AG08396 (cell line): ENCODE measurements around the gene SLC35E2B.

Source experiments
- DNase-seq: peaks from one replicate; pipeline ENCODE4 v3.0.0; 2012; ENCODE audit warnings: low spot score, mixed read lengths

The SLC35E2B gene

GRCh38 chr1:1623631-1624442, 68.8 kb downstream of the SLC35E2B start:
- DNase-seq, result no peak

GRCh38 chr1:1623181-1623630, 69.4 kb downstream of the SLC35E2B start:
- DNase-seq, result no peak

DNA sequence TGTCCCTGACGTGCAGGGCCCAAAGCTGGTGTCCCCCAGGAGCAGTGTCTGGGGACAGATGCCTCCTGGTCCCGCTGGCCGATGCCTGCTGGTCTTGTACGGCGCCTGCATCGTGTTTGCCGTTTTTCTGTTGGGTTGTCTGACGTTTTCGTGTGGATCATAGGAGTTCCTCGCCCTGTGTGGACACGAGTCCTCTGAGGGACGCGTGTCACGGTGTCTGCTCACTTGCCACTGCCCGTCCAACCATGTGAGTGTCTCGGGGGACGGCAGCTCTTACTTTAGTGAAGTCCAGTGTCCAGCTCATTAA, 69.9 kb downstream of the SLC35E2B start:
- no peak for DNase-seq

DNA sequence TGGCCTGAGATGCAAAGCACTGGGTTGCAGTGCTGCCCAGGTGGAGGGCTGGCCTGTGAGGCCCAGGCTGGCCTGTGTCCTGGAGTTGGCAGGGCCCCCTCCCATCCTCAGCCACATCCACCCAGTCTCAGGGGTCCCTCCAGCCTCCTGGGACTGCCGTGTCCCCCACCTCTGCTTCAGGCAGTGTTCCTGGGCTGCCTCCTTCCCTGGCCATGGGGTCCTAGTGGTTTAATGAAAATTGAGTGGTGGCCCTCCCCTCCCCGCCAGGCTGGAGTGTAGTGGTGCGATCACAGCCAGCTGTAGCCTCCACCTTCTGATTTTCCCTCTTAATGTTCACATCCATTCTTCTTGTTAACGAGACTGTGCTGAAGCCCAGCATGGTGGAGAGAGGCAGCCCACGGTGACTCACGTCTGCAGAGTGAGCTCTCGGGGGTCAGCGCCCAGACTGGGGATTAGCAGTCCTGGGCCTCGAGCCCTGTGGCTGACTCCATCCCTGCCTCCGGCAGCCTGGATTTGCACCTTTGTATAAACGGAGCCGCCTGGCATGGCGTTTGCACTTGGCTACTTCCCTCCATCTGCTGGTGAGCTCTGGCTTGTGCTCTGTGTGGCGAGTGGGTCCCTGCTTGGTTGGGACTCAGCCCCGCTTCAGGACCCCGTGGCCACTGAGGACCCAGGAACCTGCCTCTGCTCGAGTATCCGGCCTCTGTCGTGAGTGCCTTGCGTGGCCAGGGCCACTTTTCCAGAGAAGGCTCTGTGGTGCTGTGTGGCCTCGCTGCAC, 70.4 kb downstream of the SLC35E2B start:
- no peak for DNase-seq

DNA sequence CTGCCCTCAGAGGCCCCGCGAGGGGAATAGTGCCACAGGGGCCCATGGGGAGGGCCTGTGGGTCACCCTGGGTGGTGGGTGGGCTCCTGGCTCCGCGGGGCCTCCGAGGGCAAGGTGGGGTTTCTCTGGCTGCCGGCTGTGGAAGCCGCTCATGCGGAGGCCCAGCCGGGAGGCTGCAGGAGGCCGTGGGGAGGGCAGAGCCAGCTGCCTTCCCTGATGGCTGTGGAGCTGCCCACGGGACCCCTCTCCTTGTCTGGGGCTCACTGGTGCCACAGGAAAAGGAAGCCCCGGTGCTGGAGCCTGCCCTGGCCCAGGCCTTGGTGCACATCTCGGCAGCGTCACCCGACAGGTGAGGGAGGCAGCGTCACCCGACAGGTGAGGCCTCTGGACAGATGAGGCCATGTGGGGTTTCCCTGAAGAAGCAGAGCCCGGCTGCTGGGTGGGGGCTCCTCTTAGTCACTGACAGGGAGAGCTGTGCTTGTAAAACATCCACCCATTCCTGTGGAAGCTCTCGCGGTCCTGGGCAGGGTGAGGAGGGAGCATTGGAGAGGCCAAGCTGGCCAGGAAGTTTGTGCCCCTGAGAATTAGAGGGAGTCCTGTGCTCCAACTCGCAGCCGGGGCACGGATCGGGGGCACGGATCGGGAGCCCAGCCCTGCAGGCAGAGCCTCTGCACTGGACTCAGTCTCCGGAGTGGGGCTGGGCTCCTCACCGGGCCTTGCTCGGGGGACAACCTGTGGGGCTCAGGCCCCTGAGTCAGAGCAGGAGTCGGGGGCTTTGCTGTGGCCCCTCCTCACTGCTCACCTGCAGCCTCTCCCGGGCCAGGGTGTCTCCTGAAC, 71.2 kb downstream of the SLC35E2B start:
- no peak for DNase-seq

- DNase-seq, result no peak
Observed at GRCh38 chr1:1620433-1621139, 72.0 kb downstream of the SLC35E2B start.

- DNase-seq, result no peak
Observed at GRCh38 chr1:1619917-1620361, 72.7 kb downstream of the SLC35E2B start.

DNA sequence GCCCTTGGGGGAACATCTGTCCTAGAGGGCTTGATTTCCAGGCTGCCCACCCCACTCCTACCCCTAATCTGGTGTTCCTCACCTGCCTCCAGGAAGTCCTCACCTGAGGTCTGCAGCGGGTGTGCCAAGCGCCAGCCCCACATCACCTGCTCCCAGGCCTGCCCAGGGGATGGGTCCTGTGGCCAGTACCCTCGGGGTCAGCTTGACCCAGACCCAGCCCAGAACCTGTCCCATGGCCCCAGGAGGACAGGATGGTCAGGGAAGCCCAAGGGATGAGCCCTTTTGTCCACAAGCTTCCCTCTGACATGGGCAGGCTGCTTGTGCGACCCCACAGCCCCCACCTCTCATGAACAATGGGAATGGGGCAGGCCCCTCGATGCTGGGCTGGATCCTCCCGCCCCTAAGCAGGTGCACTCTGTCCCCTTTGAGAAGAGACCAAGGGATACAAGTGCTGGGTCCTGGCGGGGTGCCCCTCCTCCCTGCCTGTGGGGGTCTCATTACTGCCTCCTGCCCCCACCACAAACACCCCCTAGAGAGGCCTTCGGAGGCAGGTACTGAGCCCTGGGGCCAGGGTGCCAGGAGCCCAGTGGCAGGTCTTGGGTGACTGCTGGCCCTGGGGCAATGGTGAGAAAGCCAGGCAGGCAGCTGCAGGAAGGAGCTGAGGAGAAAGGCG, 74.1 kb downstream of the SLC35E2B start:
- no peak for DNase-seq

DNA sequence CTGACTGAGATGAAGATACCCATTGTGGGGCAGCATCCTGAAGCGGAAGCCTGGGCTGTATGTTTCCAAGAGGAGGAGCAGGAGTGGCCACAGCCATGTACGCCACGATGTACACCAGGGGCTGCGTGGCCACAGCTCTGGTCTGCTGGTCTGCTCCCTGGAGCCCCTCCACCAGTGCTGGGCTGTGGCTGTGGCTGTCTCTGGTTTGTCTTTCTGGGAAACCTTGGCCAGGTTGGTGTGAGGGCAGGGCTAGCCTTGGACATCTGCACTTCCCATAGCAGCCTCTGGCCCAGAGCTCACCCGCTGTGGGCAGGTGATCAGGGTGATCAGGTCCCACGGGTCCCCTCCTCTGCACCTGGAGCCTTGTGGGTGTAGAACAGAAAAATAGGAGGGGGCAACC, 74.7 kb downstream of the SLC35E2B start:
- no peak for DNase-seq

DNA sequence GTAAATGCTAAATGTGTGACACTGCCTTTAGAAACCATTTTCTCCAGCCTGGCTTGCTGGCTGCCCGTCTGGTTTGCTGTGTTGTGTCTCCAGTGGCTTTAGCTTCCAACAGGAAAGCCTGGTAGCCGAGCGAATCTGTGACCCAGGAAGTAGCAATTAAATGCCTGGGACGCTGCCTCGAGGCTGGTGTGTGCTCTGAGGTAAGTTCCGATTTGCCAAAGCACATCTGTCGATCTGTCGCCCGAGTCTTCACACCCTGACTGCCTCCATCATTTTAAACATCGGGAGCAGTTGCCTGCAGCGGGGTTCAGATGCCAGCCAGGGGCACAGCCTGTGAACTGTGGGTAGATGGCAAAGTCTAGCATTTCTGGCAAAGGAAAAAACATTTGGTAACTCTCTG, 75.1 kb downstream of the SLC35E2B start:
- no peak for DNase-seq

DNA sequence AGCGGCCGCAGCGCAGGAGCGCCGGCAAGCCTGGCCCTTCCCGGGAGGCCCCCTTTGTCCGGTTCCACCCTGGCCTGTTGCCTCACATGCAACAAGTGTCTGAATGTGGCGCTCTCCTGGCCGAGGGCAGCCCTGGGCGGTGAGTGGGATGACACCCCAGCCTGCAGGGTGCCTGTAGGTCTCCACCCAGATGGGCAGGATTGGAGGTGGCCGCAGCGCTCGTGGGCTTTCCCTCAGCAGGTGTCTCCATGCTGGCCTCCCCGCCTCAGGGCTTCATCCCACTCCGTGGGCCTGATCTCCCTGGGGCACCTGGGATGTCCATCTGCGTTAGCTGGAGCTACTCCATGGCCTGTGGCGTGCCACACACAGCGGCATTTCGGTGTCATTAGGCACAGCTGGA, 75.8 kb downstream of the SLC35E2B start:
- DNase-seq, result no peak

DNA sequence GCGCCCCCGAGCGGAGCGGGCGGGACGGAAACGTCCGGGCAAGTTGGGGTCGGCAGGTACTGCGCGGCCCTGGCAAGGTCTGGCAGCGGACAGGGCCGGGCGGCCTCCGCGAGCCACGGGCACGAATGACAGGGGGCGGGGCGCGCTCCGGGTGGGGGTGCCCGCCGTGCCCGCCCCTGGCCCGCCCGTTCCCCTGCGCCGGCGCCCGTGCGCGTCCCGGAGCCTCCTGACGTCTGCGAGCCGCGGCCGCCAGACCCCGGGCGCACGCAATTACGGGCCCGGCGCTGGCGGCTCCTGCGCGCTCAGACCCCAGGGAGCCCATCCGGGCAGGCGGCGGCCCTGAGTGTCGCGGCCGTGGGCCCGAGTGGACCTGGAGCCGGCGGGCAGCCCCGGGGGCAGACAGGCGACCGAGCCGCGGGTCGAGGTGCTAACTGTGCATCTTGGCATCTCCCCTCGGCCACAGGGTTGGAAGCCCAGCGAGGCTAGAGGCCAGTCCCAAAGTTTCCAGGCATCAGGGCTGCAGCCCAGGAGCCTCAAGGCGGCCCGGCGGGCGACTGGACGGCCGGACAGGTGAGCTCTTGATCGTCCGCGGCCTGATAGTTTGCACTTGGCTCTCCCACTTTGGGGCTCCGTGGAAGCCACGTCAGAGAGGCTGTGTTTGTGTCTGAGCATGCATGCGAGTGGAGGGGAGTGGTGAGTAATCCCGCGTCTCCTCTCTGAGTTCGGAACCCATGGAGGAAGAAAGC, 76.4 kb downstream of the SLC35E2B start:
- peak; percentile 87 for DNase-seq

DNA sequence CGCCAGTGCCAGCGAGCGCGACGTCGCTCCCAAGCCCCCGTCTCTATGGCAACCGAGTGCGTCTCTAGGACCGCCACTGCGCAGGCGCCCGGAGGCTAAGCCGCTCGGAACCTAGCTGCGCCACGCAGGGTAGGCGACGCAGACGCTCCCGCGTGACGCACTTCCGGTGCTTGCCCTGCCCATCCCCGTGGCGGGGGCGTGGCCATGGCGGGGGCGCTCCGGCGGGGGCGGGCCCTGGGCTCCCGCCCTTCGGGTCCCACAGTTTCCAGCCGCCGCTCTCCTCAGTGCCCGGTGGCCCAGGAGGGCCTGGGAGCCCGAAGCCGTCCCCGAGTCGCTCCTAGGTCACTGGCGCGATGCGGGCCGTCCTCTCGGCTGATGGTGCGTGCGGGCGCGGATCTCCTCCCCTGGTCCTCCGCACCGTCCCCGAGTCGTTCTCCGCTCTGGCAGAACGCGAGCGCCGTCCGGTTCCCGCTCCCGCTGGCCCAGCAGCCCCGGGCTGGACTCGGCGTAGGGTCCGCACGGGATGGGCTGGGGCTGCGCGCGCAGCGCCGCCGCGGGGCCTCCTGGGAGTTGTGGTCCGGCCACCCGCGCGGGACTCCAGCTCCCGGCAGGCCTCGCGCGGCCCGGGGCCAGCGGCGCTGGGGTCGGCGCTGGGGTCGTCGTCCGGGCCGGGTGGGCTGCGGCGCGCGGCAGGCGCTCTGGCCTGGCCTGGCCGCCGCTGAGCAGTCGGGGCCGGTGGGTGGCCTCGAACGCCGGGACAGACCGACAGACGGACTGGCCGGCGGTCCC, 77.1 kb downstream of the SLC35E2B start, which contains the start of gene MIB2:
MIB2 (plus strand) TSS at position 245 of the 789 bp plus-strand sequence. CDS start 7,953 bp downstream, outside the sequence.
- DNase-seq, result peak; percentile 100

- no peak for DNase-seq
Observed at GRCh38 chr1:1614954-1615255, 77.7 kb downstream of the SLC35E2B start.

DNA sequence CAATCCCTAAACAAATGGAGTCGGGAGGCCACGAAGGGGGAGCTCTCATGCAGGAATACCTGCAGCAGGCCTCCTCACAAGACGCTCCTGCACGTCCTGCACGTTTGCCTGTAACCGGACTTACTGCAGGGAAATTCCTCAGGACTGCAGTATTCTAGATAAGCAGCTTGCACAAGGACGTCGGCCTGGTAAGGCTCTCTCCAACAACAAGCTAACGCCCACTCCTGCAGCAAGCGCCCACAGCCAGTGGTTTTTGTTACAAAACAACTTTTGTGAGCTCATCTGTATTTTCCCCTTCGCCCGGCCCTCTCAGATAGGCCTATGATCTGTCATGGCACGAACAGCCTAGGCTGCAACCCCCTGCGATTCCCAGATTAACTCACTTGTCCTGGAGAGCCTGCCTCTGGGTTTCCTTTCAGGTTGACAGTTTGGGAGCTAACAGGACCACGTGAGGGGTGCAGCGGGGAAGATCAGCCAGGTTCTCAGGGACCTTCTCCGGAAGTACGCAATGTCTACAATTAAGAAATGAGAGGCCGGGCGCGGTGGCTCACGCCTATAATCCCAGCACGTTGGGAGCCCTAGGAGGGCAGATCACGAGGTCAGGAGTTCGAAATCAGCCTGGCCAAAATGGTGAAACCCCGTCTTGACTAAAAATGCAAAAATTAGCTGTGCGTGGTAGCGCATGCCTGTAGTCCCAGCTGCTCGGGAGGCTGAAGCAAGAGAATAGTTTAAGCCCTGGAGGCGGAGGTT, 78.2 kb downstream of the SLC35E2B start:
- DNase-seq, result peak; percentile 65

- DNase-seq, result no peak
Observed at GRCh38 chr1:1613509-1614082, 79.0 kb downstream of the SLC35E2B start.

GRCh38 chr1:1612104-1612400, 80.5 kb downstream of the SLC35E2B start:
- DNase-seq, result no peak

- no peak for DNase-seq
Observed at GRCh38 chr1:1610796-1611195, 81.8 kb downstream of the SLC35E2B start.
